SK-N-SH (cell line): Measurements from ENCODE around the gene POLR3GL. TPM values are rescaled to one million over a fixed set of nuclear protein-coding genes. Genes with fewer than 3 reads are reported as not detected.

Experiments used
- CTCF ChIA-PET: fragments of 300-600, 350-600 bp; formaldehyde crosslinking; extraction: SDS; loops from one replicate; lab custom pipeline; 2021; lab: Yijun Ruan, JAX
- POLR2A ChIA-PET: fragments of 350-600 bp; sonication (Branson Sonifier 250); formaldehyde crosslinking; extraction: SDS; loops from one replicate; lab custom pipeline; 2020; ENCODE audit warnings: antibody characterized with exemption, inconsistent platforms; lab: Yijun Ruan, JAX
- DNase-seq: peaks from one replicate; pipeline ENCODE4 v3.0.0; 2012
- H2AFZ ChIP-seq: fragments of 200-600 bp; sonication (generic); 2 replicates; pipeline ENCODE4 v1.8.1; 2016; ENCODE audit warnings: antibody characterized with exemption, mild to moderate bottlenecking, low read depth
- H3F3A ChIP-seq: fragments of 200-600 bp; sonication (generic); replicated peaks from 2 replicates; pipeline ENCODE3; 2016; ENCODE audit warnings: antibody characterized with exemption, mild to moderate bottlenecking; ENCODE audit not compliant: insufficient read depth
- H3K27ac ChIP-seq, 2 experiments: fragments of 200-500 bp in 1 of 2; fragments of 200-600 bp in 1 of 2; sonication (Bioruptor generic) in 1 of 2; sonication (generic), shearing (Covaris generic) in 1 of 2; 2 replicates each; pipeline versions ENCODE4 v1.5.1 to v1.6.1; 2014 to 2016; ENCODE audit warnings: low read depth in 2 of 2, inconsistent platforms in 1 of 2, low read length in 1 of 2, mild to moderate bottlenecking in 1 of 2, mixed read lengths in 1 of 2
- H3K27me3 ChIP-seq: fragments of 200-600 bp; sonication (generic), shearing (Covaris generic); 2 replicates; pipeline ENCODE4 v1.6.1; 2016; ENCODE audit warnings: mixed run types; ENCODE audit not compliant: insufficient read depth
- H3K36me3 ChIP-seq, 2 experiments: fragments of 200-500 bp in 1 of 2; fragments of 200-600 bp in 1 of 2; sonication (Bioruptor generic) in 1 of 2; sonication (generic) in 1 of 2; replicated peaks in 1 of 2; 2 replicates each; pipeline versions ENCODE3 to v1.5.1; 2014 to 2016; ENCODE audit warnings: low read length in 1 of 2, mild to moderate bottlenecking in 1 of 2; ENCODE audit not compliant: insufficient read depth in 2 of 2, control insufficient read depth in 1 of 2
- H3K4me1 ChIP-seq, 2 experiments: fragments of 200-500 bp in 1 of 2; fragments of 200-600 bp in 1 of 2; sonication (Bioruptor generic) in 1 of 2; sonication (generic), shearing (Covaris generic) in 1 of 2; 2 replicates each; pipeline versions ENCODE4 v1.5.1 to v1.6.1; 2014 to 2016; ENCODE audit warnings: low read depth in 1 of 2, low read length in 1 of 2, mixed run types in 1 of 2; ENCODE audit not compliant: insufficient read depth in 2 of 2, control insufficient read depth in 1 of 2
- H3K4me2 ChIP-seq: fragments of 200-600 bp; sonication (generic), shearing (Covaris generic); 2 replicates; pipeline ENCODE4 v1.6.1; 2017; ENCODE audit warnings: mixed run types
- H3K4me3 ChIP-seq, 2 experiments: fragments of 200-500 bp in 1 of 2; fragments of 200-600 bp in 1 of 2; sonication (Bioruptor generic) in 1 of 2; sonication (generic), shearing (Covaris generic) in 1 of 2; 2 replicates each; pipeline versions ENCODE4 v1.5.1 to v1.8.1; 2014 to 2016; ENCODE audit warnings: low read depth in 2 of 2, inconsistent platforms in 1 of 2, low read length in 1 of 2, mild to moderate bottlenecking in 1 of 2, mixed read lengths in 1 of 2, moderate library complexity in 1 of 2
- H3K79me2 ChIP-seq: fragments of 200-600 bp; sonication (generic); 2 replicates; pipeline ENCODE4 v1.8.1; 2017; ENCODE audit warnings: mild to moderate bottlenecking; ENCODE audit not compliant: insufficient read depth
- H3K9ac ChIP-seq: fragments of 200-600 bp; sonication (generic); 2 replicates; pipeline ENCODE4 v1.6.1; 2017; ENCODE audit warnings: mixed run types
- H3K9me2 ChIP-seq: fragments of 200-600 bp; sonication (generic); 2 replicates; pipeline ENCODE4 v1.6.1; 2017; ENCODE audit warnings: mixed run types
- H3K9me3 ChIP-seq: fragments of 200-600 bp; sonication (generic); 2 replicates; pipeline ENCODE4 v1.6.1; 2017; ENCODE audit warnings: mixed run types, mild to moderate bottlenecking, moderate library complexity
- H4K20me1 ChIP-seq: fragments of 200-600 bp; sonication (generic); 2 replicates; pipeline ENCODE4 v1.6.1; 2017; ENCODE audit warnings: mild to moderate bottlenecking, mixed run types; ENCODE audit not compliant: insufficient read depth
- CHD2 ChIP-seq: fragments of 150-350 bp; IDR thresholded peaks from 2 replicates; pipeline ENCODE4 v1.6.1; 2018; ENCODE audit warnings: low read length; ENCODE audit not compliant: partially characterized antibody
- FOSL2 ChIP-seq: IDR thresholded peaks from 2 replicates; pipeline ENCODE4 v1.4.0; 2012; ENCODE audit warnings: low read depth, mild to moderate bottlenecking, moderate library complexity, borderline replicate concordance
- FOXM1 ChIP-seq: IDR thresholded peaks from 2 replicates; pipeline ENCODE4 v1.4.0; 2012; ENCODE audit warnings: low read depth, mild to moderate bottlenecking
- GABPA ChIP-seq: IDR thresholded peaks from 2 replicates; pipeline ENCODE4 v1.4.0; 2012; ENCODE audit warnings: low read depth, mild to moderate bottlenecking
- GATA2 ChIP-seq: sonication (generic); formaldehyde crosslinking; IDR thresholded peaks from 2 replicates; pipeline ENCODE4 v1.5.0; 2020; ENCODE audit warnings: mild to moderate bottlenecking, missing genetic modification reagents
- NFIC ChIP-seq: IDR thresholded peaks from 2 replicates; pipeline ENCODE4 v1.4.0; 2012; ENCODE audit warnings: borderline replicate concordance
- RFX5 ChIP-seq: IDR thresholded peaks from 2 replicates; pipeline ENCODE4 v1.6.1; 2012; ENCODE audit warnings: mild to moderate bottlenecking, improper control_type of control experiment, low read length
- SIN3A ChIP-seq: IDR thresholded peaks from 2 replicates; pipeline ENCODE4 v1.6.1; 2012; ENCODE audit warnings: low read depth, mild to moderate bottlenecking, low read length, moderate library complexity, borderline replicate concordance
- SMC3 ChIP-seq: IDR thresholded peaks from 2 replicates; pipeline ENCODE4 v1.6.1; 2012; ENCODE audit warnings: low read depth, low read length, improper control_type of control experiment
- TAF1 ChIP-seq: IDR thresholded peaks from 2 replicates; pipeline ENCODE4 v1.6.1; 2012; ENCODE audit warnings: low read depth, mild to moderate bottlenecking, low read length, moderate library complexity, borderline replicate concordance
- WGBS: methylation state at CpG from one replicate; pipeline ENCODE4 v1.1.6; 2017; ENCODE audit warnings: low lambda C conversion rate; 5-methylcytosine and 5-hydroxymethylcytosine counted together
- polyA plus RNA-seq, 3 experiments: library from polyadenylated mRNA; depleted of rRNA; stranded (reverse); fragments of >200 nt; gene quantifications; 2 replicates each; pipeline ENCODE4 v1.2.3, GENCODE V29; 2012
- TF ChIP-seq, protein P1 (sequence below): fragments of 150-350 bp; IDR thresholded peaks from 2 replicates; pipeline ENCODE4 v1.6.1; 2016; ENCODE audit warnings: mild to moderate bottlenecking, low read depth, low read length
- TF ChIP-seq, protein P2 (sequence below): IDR thresholded peaks from 2 replicates; pipeline ENCODE4; 2012
- TF ChIP-seq, protein P3 (sequence below): IDR thresholded peaks from 2 replicates; pipeline ENCODE4 v1.4.0; 2012; ENCODE audit warnings: low read depth, borderline replicate concordance
- TF ChIP-seq, protein P4 (sequence below): fragments of 200-600 bp; sonication (generic); IDR thresholded peaks from 2 replicates; pipeline ENCODE4 v1.6.1; 2017; ENCODE audit warnings: antibody characterized with exemption, mild to moderate bottlenecking, moderate library complexity
- TF ChIP-seq, protein P5 (sequence below): IDR thresholded peaks from 2 replicates; pipeline ENCODE4 v1.4.0; 2012; ENCODE audit warnings: low read depth

Gene POLR3GL
- polyA plus RNA-seq, 1 of the 3 experiments (the other 2 are of a cell fraction), result 15.8 TPM

DNA sequence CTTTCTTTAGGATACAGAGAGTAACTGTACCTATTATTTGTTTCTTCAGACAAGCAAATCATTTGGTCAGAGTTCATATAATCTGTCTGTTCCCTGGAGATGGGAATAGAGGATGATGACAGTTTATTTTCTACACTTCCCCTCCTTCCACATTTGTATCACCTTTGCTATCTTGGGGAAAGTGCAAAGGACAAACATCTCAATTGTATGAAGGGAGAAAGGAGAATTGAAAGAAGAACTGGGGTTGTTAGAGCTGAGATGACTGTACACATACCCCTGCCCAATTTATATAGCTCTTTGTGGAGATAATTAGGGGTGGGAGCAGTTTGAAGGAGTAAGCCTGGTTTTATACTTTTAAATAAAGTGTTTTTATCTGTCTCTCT lies 14.0 kb downstream of the POLR3GL start:
- TF ChIP-seq, protein P1, sequence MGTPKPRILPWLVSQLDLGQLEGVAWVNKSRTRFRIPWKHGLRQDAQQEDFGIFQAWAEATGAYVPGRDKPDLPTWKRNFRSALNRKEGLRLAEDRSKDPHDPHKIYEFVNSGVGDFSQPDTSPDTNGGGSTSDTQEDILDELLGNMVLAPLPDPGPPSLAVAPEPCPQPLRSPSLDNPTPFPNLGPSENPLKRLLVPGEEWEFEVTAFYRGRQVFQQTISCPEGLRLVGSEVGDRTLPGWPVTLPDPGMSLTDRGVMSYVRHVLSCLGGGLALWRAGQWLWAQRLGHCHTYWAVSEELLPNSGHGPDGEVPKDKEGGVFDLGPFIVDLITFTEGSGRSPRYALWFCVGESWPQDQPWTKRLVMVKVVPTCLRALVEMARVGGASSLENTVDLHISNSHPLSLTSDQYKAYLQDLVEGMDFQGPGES, result no peak
- TF ChIP-seq GATA2 (CRISPR knock-in tag), result no peak
- TF ChIP-seq, protein P2, sequence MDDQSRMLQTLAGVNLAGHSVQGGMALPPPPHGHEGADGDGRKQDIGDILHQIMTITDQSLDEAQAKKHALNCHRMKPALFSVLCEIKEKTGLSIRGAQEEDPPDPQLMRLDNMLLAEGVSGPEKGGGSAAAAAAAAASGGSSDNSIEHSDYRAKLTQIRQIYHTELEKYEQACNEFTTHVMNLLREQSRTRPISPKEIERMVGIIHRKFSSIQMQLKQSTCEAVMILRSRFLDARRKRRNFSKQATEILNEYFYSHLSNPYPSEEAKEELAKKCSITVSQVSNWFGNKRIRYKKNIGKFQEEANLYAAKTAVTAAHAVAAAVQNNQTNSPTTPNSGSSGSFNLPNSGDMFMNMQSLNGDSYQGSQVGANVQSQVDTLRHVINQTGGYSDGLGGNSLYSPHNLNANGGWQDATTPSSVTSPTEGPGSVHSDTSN, result no peak
- TF ChIP-seq FOXM1, result no peak
- no peak for TF ChIP-seq FOSL2
- TF ChIP-seq, protein P3, sequence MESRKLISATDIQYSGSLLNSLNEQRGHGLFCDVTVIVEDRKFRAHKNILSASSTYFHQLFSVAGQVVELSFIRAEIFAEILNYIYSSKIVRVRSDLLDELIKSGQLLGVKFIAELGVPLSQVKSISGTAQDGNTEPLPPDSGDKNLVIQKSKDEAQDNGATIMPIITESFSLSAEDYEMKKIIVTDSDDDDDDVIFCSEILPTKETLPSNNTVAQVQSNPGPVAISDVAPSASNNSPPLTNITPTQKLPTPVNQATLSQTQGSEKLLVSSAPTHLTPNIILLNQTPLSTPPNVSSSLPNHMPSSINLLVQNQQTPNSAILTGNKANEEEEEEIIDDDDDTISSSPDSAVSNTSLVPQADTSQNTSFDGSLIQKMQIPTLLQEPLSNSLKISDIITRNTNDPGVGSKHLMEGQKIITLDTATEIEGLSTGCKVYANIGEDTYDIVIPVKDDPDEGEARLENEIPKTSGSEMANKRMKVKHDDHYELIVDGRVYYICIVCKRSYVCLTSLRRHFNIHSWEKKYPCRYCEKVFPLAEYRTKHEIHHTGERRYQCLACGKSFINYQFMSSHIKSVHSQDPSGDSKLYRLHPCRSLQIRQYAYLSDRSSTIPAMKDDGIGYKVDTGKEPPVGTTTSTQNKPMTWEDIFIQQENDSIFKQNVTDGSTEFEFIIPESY, result no peak
- ChIA-PET CTCF (interaction anchor here (1.2 to 8.2 kb wide), 14 partner anchors 11 to 132 kb away, joined by 3 to 187 read pairs (median 11); partner anchors contain the start of genes HJV, LIX1L, NUDT17 and PIAS3), POLR2A (interaction anchor here (1.5 to 2.3 kb wide), 3 partner anchors 14 to 28 kb away, joined by 5 to 8 read pairs (median 7); partner anchors contain the start of genes ANKRD34A, POLR3GL and TXNIP)
- Histone ChIP-seq H2AFZ (peak overlapping the region; percentile 73; the same call in 1 of the 2 replicates), H3K4me1 (peaks cover 27 to 30% of the 10 kb centered on the region in 2 experiments), H3K4me3 (no peak overlapping the region), H3K27ac (peak overlapping the region; percentile 92 to 99), H3K4me2 (peak overlapping the region; percentile 72), H3K79me2 (no peaks in the 10 kb centered on the region), H4K20me1 (no peaks in the 10 kb centered on the region), H3F3A (peaks cover 19% of the 10 kb centered on the region), H3K27me3 (no peaks in the 10 kb centered on the region), H3K36me3 (peaks cover 0 to 5% of the 10 kb centered on the region in 2 experiments), H3K9me3 (no peaks in the 10 kb centered on the region), H3K9me2 (no peaks in the 10 kb centered on the region), H3K9ac (peak overlapping the region; percentile 67)
- DNase-seq, result no peak

- peak overlapping the region; percentile 92 to 99 for H3K27ac ChIP-seq
- H2AFZ ChIP-seq, result peak overlapping the region; percentile 73; the same call in 1 of the 2 replicates
- no peaks in the 10 kb centered on the region for H4K20me1 ChIP-seq
- H3F3A ChIP-seq, result peaks cover 19% of the 10 kb centered on the region
- 15% methylated on average over 8 of the region's 9 CpGs for WGBS
- H3K4me1 ChIP-seq, result peaks cover 27 to 30% of the 10 kb centered on the region in 2 experiments
- H3K27me3 ChIP-seq, result no peaks in the 10 kb centered on the region
- H3K4me2 ChIP-seq, result peak overlapping the region; percentile 72
- H3K9me2 ChIP-seq, result no peaks in the 10 kb centered on the region
- peaks cover 0 to 5% of the 10 kb centered on the region in 2 experiments for H3K36me3 ChIP-seq
- peak overlapping the region; percentile 67 for H3K9ac ChIP-seq
- H3K79me2 ChIP-seq, result no peaks in the 10 kb centered on the region
- peak overlapping the region; percentile 18 to 45; a peak in 3 of 4 replicates for H3K4me3 ChIP-seq
- CTCF ChIA-PET, result interaction anchor here (0.9 to 8.2 kb wide), 15 partner anchors 10 to 133 kb away, joined by 3 to 187 read pairs (median 10); partner anchors contain the start of genes HJV, LIX1L, NUDT17 and PIAS3
- POLR2A ChIA-PET, result interaction anchor here (0.8 to 2.3 kb wide), 5 partner anchors 13 to 120 kb away, joined by 3 to 8 read pairs (median 5); partner anchors contain the start of genes ANKRD34A, PIAS3, POLR3GL and RBM8A
- no peaks in the 10 kb centered on the region for H3K9me3 ChIP-seq
- DNase-seq, result peak; percentile 82
- no peak for TF ChIP-seq SMC3
- TF ChIP-seq GABPA, result peak; percentile 60
- no peak for TF ChIP-seq NFIC
- TF ChIP-seq, protein P4, sequence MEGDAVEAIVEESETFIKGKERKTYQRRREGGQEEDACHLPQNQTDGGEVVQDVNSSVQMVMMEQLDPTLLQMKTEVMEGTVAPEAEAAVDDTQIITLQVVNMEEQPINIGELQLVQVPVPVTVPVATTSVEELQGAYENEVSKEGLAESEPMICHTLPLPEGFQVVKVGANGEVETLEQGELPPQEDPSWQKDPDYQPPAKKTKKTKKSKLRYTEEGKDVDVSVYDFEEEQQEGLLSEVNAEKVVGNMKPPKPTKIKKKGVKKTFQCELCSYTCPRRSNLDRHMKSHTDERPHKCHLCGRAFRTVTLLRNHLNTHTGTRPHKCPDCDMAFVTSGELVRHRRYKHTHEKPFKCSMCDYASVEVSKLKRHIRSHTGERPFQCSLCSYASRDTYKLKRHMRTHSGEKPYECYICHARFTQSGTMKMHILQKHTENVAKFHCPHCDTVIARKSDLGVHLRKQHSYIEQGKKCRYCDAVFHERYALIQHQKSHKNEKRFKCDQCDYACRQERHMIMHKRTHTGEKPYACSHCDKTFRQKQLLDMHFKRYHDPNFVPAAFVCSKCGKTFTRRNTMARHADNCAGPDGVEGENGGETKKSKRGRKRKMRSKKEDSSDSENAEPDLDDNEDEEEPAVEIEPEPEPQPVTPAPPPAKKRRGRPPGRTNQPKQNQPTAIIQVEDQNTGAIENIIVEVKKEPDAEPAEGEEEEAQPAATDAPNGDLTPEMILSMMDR, result peak; percentile 48
- TF ChIP-seq RFX5, result peak; percentile 83
- TF ChIP-seq FOXM1, result no peak
- peak; percentile 45; the same call in 1 of the 2 replicates for TF ChIP-seq FOSL2
- TF ChIP-seq CHD2, result peak; percentile 66
- TF ChIP-seq SIN3A, result peak; percentile 79; the same call in 1 of the 2 replicates
- TF ChIP-seq TAF1, result peak; percentile 65
- TF ChIP-seq, protein P1, result peak; percentile 41; the same call in 1 of the 2 replicates
- TF ChIP-seq, protein P5, sequence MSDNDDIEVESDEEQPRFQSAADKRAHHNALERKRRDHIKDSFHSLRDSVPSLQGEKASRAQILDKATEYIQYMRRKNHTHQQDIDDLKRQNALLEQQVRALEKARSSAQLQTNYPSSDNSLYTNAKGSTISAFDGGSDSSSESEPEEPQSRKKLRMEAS, result peak; percentile 90
Measured at GRCh38 chr1:145978854-145979745, 14.6 kb downstream of the POLR3GL start.
